Endothelial cell of umbilical vein (primary cell): ENCODE measurements around the gene UNC5C.

Experiments used
- CTCF ChIP-seq, 2 donors: IDR thresholded peaks; 1 replicate in 1 of 2; 2 replicates in 1 of 2; pipeline ENCODE4 v1.5.1; 2011; ENCODE audit warnings: low read length in 2 of 2, mild to moderate bottlenecking in 2 of 2, moderate library complexity in 2 of 2, control low read depth in 1 of 2, inconsistent platforms in 1 of 2, low read depth in 1 of 2; ENCODE audit not compliant: insufficient read depth in 1 of 2; ENCODE audit errors: extremely low read depth in 1 of 2
- EZH2 ChIP-seq: IDR thresholded peaks from 2 replicates; pipeline ENCODE4 v1.6.1; 2012; ENCODE audit warnings: borderline replicate concordance, low read depth, mild to moderate bottlenecking, moderate library complexity, low read length, inconsistent platforms; ENCODE audit not compliant: severe bottlenecking
- FOS ChIP-seq: IDR thresholded peaks from 2 replicates; pipeline ENCODE4 v1.6.1; 2011; ENCODE audit warnings: mild to moderate bottlenecking, low read length, moderate library complexity, borderline replicate concordance; ENCODE audit not compliant: insufficient read depth
- GATA2 ChIP-seq: IDR thresholded peaks from 2 replicates; pipeline ENCODE4 v1.7.0; 2011; ENCODE audit warnings: low read depth, mild to moderate bottlenecking, moderate library complexity, mixed read lengths, low read length; ENCODE audit not compliant: insufficient read length, insufficient read depth
- POLR2A ChIP-seq: IDR thresholded peaks from 2 replicates; pipeline ENCODE4 v1.6.1; 2012; ENCODE audit warnings: low read depth, mild to moderate bottlenecking, control low read depth, low read length
- POLR2AphosphoS5 ChIP-seq: IDR thresholded peaks from 2 replicates; pipeline ENCODE4 v1.6.1; 2012; ENCODE audit warnings: low read depth, mild to moderate bottlenecking, control low read depth, low read length, moderate library complexity; ENCODE audit not compliant: insufficient read depth
- TF ChIP-seq, protein P1 (sequence below): IDR thresholded peaks from 2 replicates; pipeline ENCODE4 v1.6.1; 2011; ENCODE audit not compliant: insufficient read depth, insufficient read length

- no peak for TF ChIP-seq FOS
- no peak for TF ChIP-seq CTCF (IDR thresholded peaks at IDR 0.05; ENCODE audit: extremely low read depth in 1 of 2, insufficient read depth in 1 of 2, low read depth in 1 of 2, low read length in 2 of 2)
- no peak for TF ChIP-seq POLR2A
- TF ChIP-seq POLR2AphosphoS5: no peak
- TF ChIP-seq, protein P1, sequence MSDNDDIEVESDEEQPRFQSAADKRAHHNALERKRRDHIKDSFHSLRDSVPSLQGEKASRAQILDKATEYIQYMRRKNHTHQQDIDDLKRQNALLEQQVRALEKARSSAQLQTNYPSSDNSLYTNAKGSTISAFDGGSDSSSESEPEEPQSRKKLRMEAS: no peak
- no peak for TF ChIP-seq EZH2
- no peak for TF ChIP-seq GATA2
These were observed 180.9 kb downstream of the UNC5C start for GRCh38 chr4:95367824-95368223.
